NCI-H82 (cell line): ENCODE measurements around the gene TEDC1.

Experiments
- DNase-seq: peaks from one replicate; lab custom pipeline; 2025; lab: John Stamatoyannopoulos, UW

TEDC1 gene, protein sequence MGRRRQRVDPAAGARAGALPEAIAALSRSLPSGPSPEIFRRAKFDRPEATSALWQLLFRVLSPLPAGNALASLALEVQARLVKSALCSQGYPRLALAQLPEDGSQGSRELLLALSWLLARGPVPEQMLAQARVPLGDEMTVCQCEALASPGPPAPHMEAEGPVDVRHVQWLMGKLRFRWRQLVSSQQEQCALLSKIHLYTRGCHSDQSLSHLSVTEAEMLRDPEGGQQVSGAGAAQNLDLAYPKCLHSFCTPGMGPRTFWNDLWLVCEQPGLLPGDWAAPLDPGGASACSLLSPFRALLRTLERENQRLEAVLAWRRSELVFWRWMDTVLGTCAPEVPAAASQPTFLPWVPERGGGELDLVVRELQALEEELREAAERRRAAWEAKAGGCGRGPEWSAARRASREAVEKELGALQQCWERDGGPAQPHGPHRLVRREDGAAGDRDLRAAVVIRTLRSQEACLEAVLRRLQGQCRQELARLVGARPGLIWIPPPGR

GRCh38 chr14:105490572-105491365, at the start of gene TEDC1:
Gene TEDC1, plus strand, starts transcription at chr14:105491246. Its CDS starts 130 bp downstream, at chr14:105491376.
- peak; percentile 99 for DNase-seq

DNA sequence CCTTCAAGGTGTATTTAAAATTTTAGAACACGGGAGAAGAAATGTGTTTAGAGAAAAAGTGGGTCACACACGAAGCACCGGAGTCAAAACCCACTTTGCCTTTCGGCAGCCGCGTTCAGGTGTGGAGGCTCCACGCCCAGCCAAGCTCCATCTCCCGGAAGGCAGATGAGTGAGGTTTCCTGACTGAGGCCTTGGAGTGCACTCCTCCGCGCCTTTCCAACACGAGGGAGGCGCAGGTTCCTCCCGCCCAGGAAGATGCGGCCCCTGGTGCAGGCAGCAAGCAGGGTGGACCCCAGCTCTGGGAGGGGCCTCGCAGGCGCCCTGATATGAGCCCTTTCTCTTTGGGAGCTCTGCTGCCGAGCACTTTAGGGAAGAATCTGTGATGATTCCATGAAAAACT, 48.9 kb upstream of the TEDC1 start:
- DNase-seq: no peak

DNA sequence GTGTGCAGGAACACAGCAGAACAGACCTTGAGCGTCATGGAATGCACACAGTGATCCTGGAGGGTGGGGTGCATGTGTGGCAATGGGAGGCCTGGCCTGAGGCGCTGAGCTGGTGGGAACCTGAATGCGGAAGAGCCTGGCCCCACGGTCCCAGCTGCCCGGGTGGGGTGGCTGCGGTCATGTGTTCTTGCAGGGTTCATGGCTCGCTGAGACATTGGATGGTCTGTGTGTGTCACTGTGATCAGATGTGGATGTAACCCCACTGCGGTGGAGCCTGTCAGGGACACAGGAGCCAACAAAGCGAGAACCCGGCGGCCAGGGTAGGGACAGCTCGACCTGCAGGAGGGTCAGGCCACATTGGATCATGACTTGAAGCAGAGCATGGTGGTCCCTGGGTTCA, 48.2 kb upstream of the TEDC1 start:
- no peak for DNase-seq

GRCh38 chr14:105444859-105445258, 46.2 kb upstream of the TEDC1 start:
- no peak for DNase-seq

GRCh38 chr14:105445290-105445689, 45.8 kb upstream of the TEDC1 start:
- DNase-seq: no peak

- no peak for DNase-seq
Observed at GRCh38 chr14:105445901-105446845, 44.9 kb upstream of the TEDC1 start.

DNA sequence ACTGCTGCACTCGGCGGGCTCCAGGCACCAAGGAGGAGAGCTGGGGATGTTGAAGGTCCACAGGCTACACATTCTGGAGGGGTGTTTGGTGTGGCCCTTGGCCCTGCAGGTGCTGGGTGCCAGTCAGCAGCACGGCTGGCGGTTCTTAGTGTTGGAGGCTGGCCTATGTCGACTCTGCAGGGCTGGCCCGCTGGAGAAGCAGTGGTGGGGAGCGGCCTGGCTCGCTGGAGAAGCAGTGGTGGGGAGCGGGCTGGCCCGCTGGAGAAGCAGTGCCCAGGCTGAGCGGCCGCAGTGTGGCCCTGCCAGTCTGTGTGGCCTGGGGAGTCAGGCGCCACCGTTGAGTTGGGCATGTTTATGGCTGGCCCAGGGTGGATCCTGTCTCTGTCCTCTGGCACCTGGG, 44.1 kb upstream of the TEDC1 start:
- no peak for DNase-seq

DNA sequence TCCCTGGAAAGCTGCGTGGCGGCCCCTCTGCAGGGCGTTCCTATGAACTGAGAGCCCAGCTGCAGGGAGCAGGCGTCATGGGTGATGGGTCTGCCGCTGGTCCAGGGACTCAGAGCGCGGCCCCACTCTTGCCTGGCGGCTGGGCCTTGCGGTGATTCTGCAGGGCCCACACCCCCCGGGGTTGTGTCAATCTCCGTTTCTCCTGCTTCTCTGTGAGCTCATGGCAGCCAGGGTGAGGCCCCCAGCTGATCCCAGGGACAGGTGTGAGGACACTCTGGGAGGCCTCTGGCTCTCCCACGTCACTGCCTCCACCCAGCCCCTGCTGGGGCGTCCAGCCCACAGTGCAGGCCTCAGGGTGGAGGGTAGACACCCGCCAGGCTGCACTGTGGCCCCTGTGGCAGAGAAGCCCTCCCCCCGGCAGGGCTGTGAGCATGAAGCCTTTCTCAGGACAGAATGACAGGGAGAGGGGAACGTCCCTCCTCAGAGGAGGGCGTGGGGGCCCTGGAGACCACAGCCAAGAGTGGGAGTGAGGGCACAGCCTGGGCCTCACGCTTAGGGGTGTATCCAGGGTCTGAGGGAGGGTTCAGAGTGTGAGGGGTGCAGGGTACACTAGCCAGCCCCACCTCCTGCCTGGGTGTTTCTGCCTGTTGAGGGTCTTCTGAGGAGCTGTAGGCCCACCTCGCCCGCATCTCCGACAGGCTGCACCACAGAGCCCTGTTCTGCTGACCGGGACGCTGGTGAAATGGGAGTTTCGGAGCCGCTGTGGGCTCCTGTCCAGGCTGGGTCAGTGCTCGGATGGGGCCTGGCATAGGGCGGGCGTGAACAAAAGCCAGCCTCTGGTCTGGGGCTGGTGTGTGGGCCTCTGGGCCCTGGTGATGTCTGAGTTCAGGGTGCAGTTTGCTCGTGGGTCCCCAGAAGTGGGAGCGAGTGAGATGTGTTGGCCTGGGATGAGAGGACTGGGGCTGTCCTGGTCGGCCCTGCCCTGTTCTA, 43.1 kb upstream of the TEDC1 start:
- DNase-seq: no peak

DNA sequence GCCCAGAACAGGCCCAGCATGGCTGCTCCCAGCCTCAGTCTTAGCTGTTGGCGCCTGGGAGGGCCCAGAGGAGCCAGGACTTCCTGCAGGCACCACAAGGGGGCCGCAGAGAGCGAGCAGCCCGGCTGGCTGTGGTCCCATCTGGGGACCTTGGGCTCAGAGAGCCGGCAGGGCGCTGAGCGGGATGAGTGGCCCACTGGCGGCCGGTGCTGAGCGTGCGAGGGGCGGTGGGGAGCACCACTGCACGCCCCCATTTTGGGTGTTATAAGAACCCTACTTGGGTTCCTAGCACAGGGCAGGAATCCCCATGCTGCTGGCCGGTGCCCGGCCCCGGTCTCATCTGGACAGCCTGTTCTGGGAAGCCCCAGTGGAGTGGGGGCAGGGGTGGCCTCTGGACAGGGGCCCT, 42.3 kb upstream of the TEDC1 start:
- peak; percentile 61 for DNase-seq

DNA sequence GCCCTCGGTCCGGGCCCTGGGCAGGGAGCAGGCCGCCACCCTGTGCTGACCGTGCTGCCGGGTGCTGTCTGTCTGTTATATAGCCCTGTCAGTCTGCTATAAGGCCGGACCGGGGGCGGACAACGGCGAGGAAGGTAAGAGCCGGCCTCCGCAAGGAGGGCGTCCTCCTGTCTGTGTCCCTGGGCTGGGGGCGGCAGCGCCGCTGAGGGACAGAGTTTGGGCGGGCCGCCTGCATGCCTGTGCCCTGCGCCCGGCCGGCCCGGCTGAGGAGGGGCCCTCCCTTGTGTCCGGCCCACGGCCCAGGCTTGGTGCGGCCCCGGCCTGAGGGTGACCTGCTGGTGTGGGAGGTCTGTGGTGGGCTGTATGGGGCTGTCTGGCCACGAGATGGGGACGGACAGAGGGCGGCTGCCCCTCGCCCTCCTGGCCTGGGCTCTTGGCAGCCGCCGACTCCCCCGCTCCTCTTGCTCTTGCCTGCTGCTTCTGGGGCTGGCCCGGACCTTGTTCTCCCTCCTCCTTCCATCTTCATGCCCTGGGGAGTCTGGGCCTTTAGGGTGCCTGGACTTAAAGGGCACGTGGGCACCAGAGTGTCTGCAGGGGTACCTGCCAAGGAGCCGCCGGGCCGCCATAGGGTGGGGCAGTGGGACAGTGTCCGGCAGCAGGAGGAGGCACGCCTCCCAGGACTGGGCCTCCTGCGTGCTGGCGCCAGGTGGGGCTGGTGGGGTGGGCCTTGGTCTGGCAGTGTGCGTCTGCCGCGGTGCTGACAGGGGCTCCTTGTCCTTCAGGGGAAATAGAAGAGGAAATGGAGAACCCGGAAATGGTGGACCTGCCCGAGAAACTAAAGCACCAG, 41.5 kb upstream of the TEDC1 start:
- no peak for DNase-seq

- no peak for DNase-seq
Observed at GRCh38 chr14:105450123-105450505, 40.9 kb upstream of the TEDC1 start.

DNA sequence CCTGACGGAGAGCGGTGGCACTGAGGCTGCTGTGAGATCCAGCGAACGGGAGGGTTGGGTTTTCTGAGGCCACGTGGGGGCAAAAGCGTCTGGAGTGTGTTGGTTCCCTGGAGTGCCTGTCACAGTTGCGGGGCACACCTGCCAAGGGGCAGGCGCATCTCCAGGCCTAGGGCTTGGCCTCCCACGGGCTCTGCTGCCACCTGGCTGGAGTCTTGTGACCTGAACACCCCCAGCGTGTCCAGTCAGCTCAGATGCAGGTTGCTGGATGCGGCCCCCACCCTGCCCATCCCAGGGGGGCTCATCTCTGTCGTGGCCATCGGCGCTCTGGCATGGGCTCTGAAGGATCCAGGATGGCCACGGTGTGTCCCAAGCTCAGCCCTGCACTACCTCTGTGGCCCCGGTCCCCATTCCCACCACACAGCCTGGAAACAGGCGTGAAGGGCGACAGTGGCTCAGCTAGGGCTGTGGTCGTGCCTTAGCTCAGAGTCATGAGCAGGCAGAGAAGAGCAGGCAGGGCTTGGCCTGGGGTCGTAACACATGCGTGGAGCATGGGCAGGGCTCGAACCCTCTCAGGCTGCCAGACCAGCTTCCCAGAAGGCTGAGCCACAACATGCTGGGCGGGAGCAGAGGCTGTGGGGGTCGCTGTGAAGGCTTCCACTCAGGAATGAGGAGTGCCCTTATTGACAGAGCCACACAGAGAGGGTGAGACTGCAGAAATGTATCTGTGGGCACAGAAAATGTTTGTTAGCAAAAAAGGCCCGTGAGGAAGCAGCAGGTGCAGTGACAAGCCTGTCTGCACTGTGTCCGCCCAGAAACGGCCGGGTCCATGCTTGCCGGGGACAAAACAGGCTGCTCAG, 40.0 kb upstream of the TEDC1 start:
- DNase-seq: no peak

DNA sequence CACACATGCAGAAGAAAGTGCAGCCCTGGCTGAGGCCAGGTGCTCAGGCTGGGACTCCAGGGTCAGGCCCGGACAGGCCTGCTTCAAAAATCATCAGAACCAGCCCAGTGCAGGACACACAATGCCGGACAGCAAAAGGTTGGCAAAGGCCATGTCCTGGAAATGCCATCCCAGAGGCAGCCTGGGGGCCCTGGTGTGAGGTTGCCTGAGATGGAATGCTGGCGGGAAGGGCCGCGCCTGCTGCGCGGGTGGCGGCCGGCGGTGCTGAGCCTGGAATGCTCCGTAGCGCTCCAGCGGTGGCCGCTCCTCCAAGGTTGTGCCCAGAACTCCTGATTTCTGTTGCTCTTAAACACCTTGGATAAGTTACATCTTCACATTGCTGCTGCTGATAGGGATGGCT, 38.1 kb upstream of the TEDC1 start:
- no peak for DNase-seq

DNA sequence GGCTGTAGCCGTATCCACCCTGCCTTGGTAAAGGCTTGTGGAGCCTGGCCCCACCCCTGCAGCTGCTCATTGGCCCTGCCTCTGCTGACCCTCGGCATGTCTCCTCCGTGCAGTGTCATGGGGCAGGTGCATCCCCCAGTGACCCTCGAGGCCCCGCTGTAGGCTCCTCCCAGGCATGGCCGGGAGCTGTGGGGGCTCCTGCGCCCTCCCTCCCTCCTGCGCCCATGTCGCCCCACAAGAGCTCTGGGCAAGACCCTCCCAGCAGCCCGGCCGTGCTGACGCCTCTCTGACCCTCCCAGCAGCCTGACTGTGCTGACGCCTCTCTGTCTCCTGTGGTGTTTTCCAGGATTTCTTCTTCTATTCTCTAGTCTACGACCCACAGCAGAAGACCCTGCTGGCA, 37.2 kb upstream of the TEDC1 start:
- DNase-seq: no peak

DNA sequence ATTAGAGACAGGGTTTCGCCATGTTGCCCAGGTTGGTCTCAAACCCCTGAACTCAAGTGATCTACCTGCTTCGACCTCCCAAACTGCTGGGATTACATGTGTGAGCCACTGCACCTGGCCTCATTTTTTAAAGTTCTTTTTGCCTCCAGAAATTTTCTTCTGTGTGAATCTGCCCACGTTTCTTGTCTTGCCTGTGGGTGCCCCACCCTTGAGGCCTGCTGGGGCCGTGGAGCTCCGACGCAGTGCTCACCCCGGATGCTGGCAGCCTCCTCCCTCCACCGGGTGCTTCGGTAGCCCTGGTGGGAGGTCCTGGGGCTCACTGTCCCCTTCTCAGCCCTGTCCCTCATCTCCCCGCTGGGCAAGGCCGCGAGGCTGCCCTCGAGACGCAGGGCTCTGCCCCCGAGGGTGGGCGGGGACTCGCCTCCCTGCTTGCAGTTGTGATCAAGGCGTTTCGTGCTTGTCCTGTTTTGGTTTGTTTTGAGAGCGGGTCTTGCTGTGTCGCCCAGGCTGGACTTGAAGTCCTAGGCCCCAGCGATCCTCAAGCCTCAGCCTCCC, 35.9 kb upstream of the TEDC1 start:
- no peak for DNase-seq

GRCh38 chr14:105455766-105456660, 35.0 kb upstream of the TEDC1 start:
- no peak for DNase-seq
